A673 (cell line): ENCODE data around the gene HPS1. TPM values are rescaled to one million over a fixed set of nuclear protein-coding genes. Genes with fewer than 3 reads are reported as not detected.

Source experiments
- BruUV-seq: library from RNA; stranded (reverse); fragments of 400-500 nt; replicated peaks from 2 replicates; lab custom pipeline; 2021; lab: Mats Ljungman, UMichigan
- CTCF ChIA-PET: fragments of 300-600 bp; sonication (Branson Sonifier 250); formaldehyde crosslinking; loops from one replicate; lab custom pipeline; 2022; ENCODE audit warnings: antibody characterized with exemption; lab: Charles Lee
- POLR2A ChIA-PET: fragments of 300-600 bp; sonication (Branson Sonifier 250); formaldehyde crosslinking; loops from one replicate; lab custom pipeline; 2022; ENCODE audit warnings: antibody characterized with exemption; ENCODE audit not compliant: low non-redundant PET; lab: Charles Lee
- DNase-seq: peaks from one replicate; pipeline ENCODE4 v3.0.0-alpha.2; 2015; ENCODE audit warnings: low spot score
- H3K27ac ChIP-seq: fragments of 200-600 bp; sonication (generic); 2 replicates; pipeline ENCODE4 v1.5.1; 2016; ENCODE audit warnings: mixed run types, low read depth, mild to moderate bottlenecking, mixed read lengths, antibody characterized with exemption, low read length; ENCODE audit not compliant: poor library complexity, severe bottlenecking
- H3K27me3 ChIP-seq: fragments of 200-600 bp; sonication (generic); replicated peaks from 2 replicates; pipeline ENCODE4 v1.6.1; 2017; ENCODE audit warnings: mixed run types, low read depth, mild to moderate bottlenecking, mixed read lengths, antibody characterized with exemption, low read length; ENCODE audit not compliant: insufficient read depth, poor library complexity
- H3K36me3 ChIP-seq: fragments of 200-600 bp; sonication (generic); 2 replicates; pipeline ENCODE4 v1.6.1; 2016; ENCODE audit warnings: mixed run types, mild to moderate bottlenecking, mixed read lengths, antibody characterized with exemption, low read length; ENCODE audit not compliant: insufficient read depth, poor library complexity, severe bottlenecking
- H3K4me1 ChIP-seq: fragments of 200-600 bp; sonication (generic); 2 replicates; pipeline ENCODE4 v1.6.1; 2017; ENCODE audit warnings: mixed run types, mild to moderate bottlenecking, mixed read lengths, antibody characterized with exemption, low read length; ENCODE audit not compliant: insufficient read depth, poor library complexity, severe bottlenecking
- H3K4me3 ChIP-seq: fragments of 200-600 bp; sonication (generic); 2 replicates; pipeline ENCODE4 v1.5.1; 2016; ENCODE audit warnings: low read depth, mixed run types, mild to moderate bottlenecking, mixed read lengths, low read length; ENCODE audit not compliant: poor library complexity, severe bottlenecking
- H3K9me3 ChIP-seq: fragments of 200-600 bp; sonication (generic); 2 replicates; pipeline ENCODE4 v1.6.1; 2016; ENCODE audit warnings: mixed run types, low read depth, mild to moderate bottlenecking, mixed read lengths, antibody characterized with exemption, low read length; ENCODE audit not compliant: poor library complexity, severe bottlenecking
- EZH2 ChIP-seq: fragments of 200-600 bp; sonication (generic); IDR thresholded peaks from 2 replicates; pipeline ENCODE4 v1.6.1; 2017; ENCODE audit warnings: borderline replicate concordance, low read depth, mild to moderate bottlenecking, mixed read lengths, antibody characterized with exemption, low read length; ENCODE audit not compliant: poor library complexity, severe bottlenecking
- intact Hi-C: fragments of 100-400 bp; cut with micrococcal nuclease; formaldehyde crosslinking; loops from one replicate; pipeline ENCODE4 v1.10.0; 2022; ENCODE audit not compliant: unreplicated experiment
- total RNA-seq: library from RNA; stranded (reverse); gene quantifications from 2 replicates; pipeline ENCODE4 v1.2.3, GENCODE V29; 2021
- TF ChIP-seq, protein P1 (sequence below): fragments of 300-800, 200-600 bp; sonication (generic); conservative IDR thresholded peaks from 2 replicates; pipeline ENCODE4 v1.5.1; 2017; ENCODE audit warnings: low read depth, mild to moderate bottlenecking, antibody characterized with exemption, low read length, moderate library complexity, mixed read lengths

The HPS1 gene
- total RNA-seq, 1 experiment from 2014 or later, result 40.6 TPM

DNA sequence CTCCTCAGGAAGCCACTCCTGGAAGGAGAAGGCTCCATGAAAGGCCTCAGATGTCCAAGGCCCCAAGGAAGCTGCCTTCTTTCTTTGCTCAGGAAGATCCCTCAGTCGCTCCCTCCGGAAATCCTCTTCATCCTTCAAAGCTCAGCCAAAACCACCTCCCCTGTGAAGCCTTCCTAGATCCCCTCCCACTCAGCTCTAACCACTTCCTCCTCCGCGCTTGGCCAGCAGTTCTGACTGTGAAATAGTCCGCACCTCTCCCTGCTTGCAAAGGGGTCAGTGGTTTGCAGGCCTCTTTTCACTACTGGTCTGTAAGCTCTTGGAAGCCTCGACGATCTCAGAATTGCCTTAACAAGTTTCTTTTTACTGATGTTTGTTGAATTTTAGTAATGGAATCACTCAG lies 55.7 kb downstream of the HPS1 start:
- no TSS peak for BruUV-seq
- H3K36me3 ChIP-seq, result no peaks in the 10 kb centered on the region
- no peaks in the 10 kb centered on the region for H3K4me1 ChIP-seq
- ChIA-PET POLR2A (no interaction called here), CTCF (no interaction called here)
- TF ChIP-seq EZH2, result no peak
- TF ChIP-seq, protein P1, sequence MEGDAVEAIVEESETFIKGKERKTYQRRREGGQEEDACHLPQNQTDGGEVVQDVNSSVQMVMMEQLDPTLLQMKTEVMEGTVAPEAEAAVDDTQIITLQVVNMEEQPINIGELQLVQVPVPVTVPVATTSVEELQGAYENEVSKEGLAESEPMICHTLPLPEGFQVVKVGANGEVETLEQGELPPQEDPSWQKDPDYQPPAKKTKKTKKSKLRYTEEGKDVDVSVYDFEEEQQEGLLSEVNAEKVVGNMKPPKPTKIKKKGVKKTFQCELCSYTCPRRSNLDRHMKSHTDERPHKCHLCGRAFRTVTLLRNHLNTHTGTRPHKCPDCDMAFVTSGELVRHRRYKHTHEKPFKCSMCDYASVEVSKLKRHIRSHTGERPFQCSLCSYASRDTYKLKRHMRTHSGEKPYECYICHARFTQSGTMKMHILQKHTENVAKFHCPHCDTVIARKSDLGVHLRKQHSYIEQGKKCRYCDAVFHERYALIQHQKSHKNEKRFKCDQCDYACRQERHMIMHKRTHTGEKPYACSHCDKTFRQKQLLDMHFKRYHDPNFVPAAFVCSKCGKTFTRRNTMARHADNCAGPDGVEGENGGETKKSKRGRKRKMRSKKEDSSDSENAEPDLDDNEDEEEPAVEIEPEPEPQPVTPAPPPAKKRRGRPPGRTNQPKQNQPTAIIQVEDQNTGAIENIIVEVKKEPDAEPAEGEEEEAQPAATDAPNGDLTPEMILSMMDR, result no peak
- DNase-seq, result no peak
- no peak overlapping the region for H3K4me3 ChIP-seq
- H3K9me3 ChIP-seq, result no peaks in the 10 kb centered on the region
- no peaks in the 10 kb centered on the region for H3K27me3 ChIP-seq
- no peak overlapping the region for H3K27ac ChIP-seq
- intact Hi-C loops, result no loop called here

GRCh38 chr10:98390406-98390805 lies 56.3 kb downstream of the HPS1 start:
- ChIA-PET CTCF (interaction anchor here (0.6 kb wide), 1 partner anchor 39 kb away, joined by 7 read pairs; no protein-coding TSS in a partner anchor), POLR2A (no interaction called here)
- Histone ChIP-seq H3K27ac (no peak overlapping the region), H3K27me3 (no peaks in the 10 kb centered on the region), H3K9me3 (no peaks in the 10 kb centered on the region), H3K4me3 (no peak overlapping the region), H3K4me1 (no peaks in the 10 kb centered on the region), H3K36me3 (no peaks in the 10 kb centered on the region)
- no TSS peak for BruUV-seq
- intact Hi-C loops, result no loop called here
- no peak for DNase-seq
- no peak for TF ChIP-seq EZH2
- TF ChIP-seq, protein P1, result no peak

- BruUV-seq, result no TSS peak
- Histone ChIP-seq H3K27me3 (no peaks in the 10 kb centered on the region), H3K36me3 (no peaks in the 10 kb centered on the region), H3K27ac (no peak overlapping the region), H3K4me1 (no peaks in the 10 kb centered on the region), H3K9me3 (no peaks in the 10 kb centered on the region), H3K4me3 (no peak overlapping the region)
- intact Hi-C loops, result no loop called here
- TF ChIP-seq, protein P1, result no peak
- no peak for TF ChIP-seq EZH2
- ChIA-PET POLR2A (no interaction called here), CTCF (no interaction called here)
- no peak for DNase-seq
Measured at GRCh38 chr10:98389398-98389797, 57.3 kb downstream of the HPS1 start.
